Keratinocyte (primary cell): ENCODE data around the gene FHIT. TPM values are rescaled to one million over a fixed set of nuclear protein-coding genes. Genes with fewer than 3 reads are reported as not detected.

ENCODE experiments used
- DNase-seq: peaks from one replicate; pipeline ENCODE4 v3.0.0-alpha.2; 2011; ENCODE audit warnings: low read depth, missing footprints, low spot score
- FAIRE-seq: peaks from 2 replicates; lab custom pipeline; 2011; peaks lifted over from hg19 to GRCh38; lab: Jason Lieb, UNC
- H2AFZ ChIP-seq: 2 replicates; pipeline ENCODE4 v1.6.0; 2012; ENCODE audit warnings: low read length, control low read depth, inconsistent platforms; ENCODE audit not compliant: control insufficient read depth
- H3K27ac ChIP-seq: 2 replicates; pipeline ENCODE4 v1.5.1; 2011; ENCODE audit warnings: low read length; ENCODE audit not compliant: control insufficient read depth, insufficient read depth
- H3K27me3 ChIP-seq: 3 replicates; pipeline ENCODE4 v1.6.0; 2011; ENCODE audit warnings: low read length; ENCODE audit not compliant: control insufficient read depth, insufficient read depth; ENCODE audit errors: extremely low read depth
- H3K36me3 ChIP-seq, 2 experiments: 2 replicates in 1 of 2; 3 replicates in 1 of 2; pipeline ENCODE4 v1.5.1; 2011; ENCODE audit warnings: low read length in 2 of 2, mild to moderate bottlenecking in 1 of 2; ENCODE audit not compliant: control insufficient read depth in 2 of 2, insufficient read depth in 2 of 2; ENCODE audit errors: extremely low read depth in 1 of 2
- H3K4me1 ChIP-seq: 3 replicates; pipeline ENCODE4 v1.5.1; 2011; ENCODE audit warnings: low read length; ENCODE audit not compliant: control insufficient read depth, insufficient read depth; ENCODE audit errors: extremely low read depth
- H3K4me2 ChIP-seq: 3 replicates; pipeline ENCODE4 v1.6.0; 2011; ENCODE audit warnings: low read depth, low read length; ENCODE audit not compliant: control insufficient read depth, insufficient read depth; ENCODE audit errors: extremely low read depth
- H3K4me3 ChIP-seq, 3 experiments: fragments of 200-600 bp in 1 of 3; sonication (generic) in 1 of 3; 2 replicates in 2 of 3; 3 replicates in 1 of 3; pipeline ENCODE4 v1.5.1; 2011 to 2016; ENCODE audit warnings: low read length in 3 of 3, mild to moderate bottlenecking in 3 of 3, control low read depth in 2 of 3, inconsistent platforms in 1 of 3, low read depth in 1 of 3, mixed read lengths in 1 of 3, mixed run types in 1 of 3, moderate library complexity in 1 of 3; ENCODE audit not compliant: control insufficient read depth in 2 of 3, insufficient read depth in 2 of 3; ENCODE audit errors: extremely low read depth in 1 of 3
- H3K79me2 ChIP-seq: 2 replicates; pipeline ENCODE4 v1.6.0; 2012; ENCODE audit warnings: low read length; ENCODE audit not compliant: control insufficient read depth, insufficient read depth
- H3K9ac ChIP-seq: 3 replicates; pipeline ENCODE4 v1.6.0; 2011; ENCODE audit warnings: low read length; ENCODE audit not compliant: control insufficient read depth, insufficient read depth; ENCODE audit errors: extremely low read depth
- H3K9me1 ChIP-seq: 3 replicates; pipeline ENCODE4 v1.6.0; 2011; ENCODE audit warnings: low read length; ENCODE audit not compliant: control insufficient read depth, insufficient read depth; ENCODE audit errors: extremely low read depth
- H3K9me3 ChIP-seq: 2 replicates; pipeline ENCODE4 v1.5.1; 2012; ENCODE audit warnings: low read depth, low read length; ENCODE audit not compliant: control insufficient read depth
- H4K20me1 ChIP-seq: 3 replicates; pipeline ENCODE4 v1.6.0; 2011; ENCODE audit warnings: low read length; ENCODE audit not compliant: control insufficient read depth, insufficient read depth; ENCODE audit errors: extremely low read depth
- CTCF ChIP-seq, 3 experiments: IDR thresholded peaks in 1 of 3; conservative IDR thresholded peaks in 1 of 3; optimal IDR thresholded peaks in 1 of 3; 2 replicates in 2 of 3; 3 replicates in 1 of 3; pipeline versions ENCODE3 to v1.5.1; 2011; ENCODE audit warnings: low read length in 3 of 3, mild to moderate bottlenecking in 3 of 3, moderate library complexity in 2 of 3, control low read depth in 1 of 3, inconsistent platforms in 1 of 3; ENCODE audit not compliant: insufficient read depth in 2 of 3; ENCODE audit errors: extremely low read depth in 1 of 3
- EZH2 ChIP-seq: IDR thresholded peaks from one replicate; pipeline ENCODE4 v1.6.1; 2012; ENCODE audit warnings: inconsistent platforms, mild to moderate bottlenecking, low read length, moderate library complexity
- dilution Hi-C: fragments of 300-500 bp; cut with MboI; formaldehyde crosslinking; loops from one replicate; pipeline ENCODE4 v1.7.0; 2020; ENCODE audit warnings: low sequenced_read_pairs; ENCODE audit not compliant: extremely low pct_ligation_motif_present
- polyA plus RNA-seq, 5 experiments: library from polyadenylated mRNA; depleted of rRNA in 3 of 5; stranded (reverse) in 3 of 5; stranded (forward) in 1 of 5; unstranded in 1 of 5; fragments of >200 nt; gene quantifications; 1 replicate in 1 of 5; 2 replicates in 3 of 5; 3 replicates in 1 of 5; pipeline versions ENCODE4 v1.2.1 to v1.2.3, GENCODE V29; 2011 to 2012; ENCODE audit warnings: missing spikeins in 2 of 5, low read depth in 1 of 5, low replicate concordance in 1 of 5

FHIT gene
- polyA plus RNA-seq, 1 donor (not counting 4 experiments of a cell fraction or from before 2014, with no cell fraction given): 2.2 TPM

- Histone ChIP-seq H2AFZ (no peak overlapping the region), H4K20me1 (no peaks in the 10 kb centered on the region), H3K4me3 (no peak overlapping the region), H3K79me2 (no peaks in the 10 kb centered on the region), H3K9ac (no peak overlapping the region), H3K4me2 (no peak overlapping the region), H3K27ac (no peak overlapping the region), H3K36me3 (no peaks in the 10 kb centered on the region), H3K9me3 (no peaks in the 10 kb centered on the region), H3K4me1 (no peaks in the 10 kb centered on the region), H3K9me1 (no peaks in the 10 kb centered on the region), H3K27me3 (no peaks in the 10 kb centered on the region)
- TF ChIP-seq EZH2 (no peak), CTCF (optimal IDR thresholded peaks at IDR 0.05 in 1 of 3, IDR thresholded peaks at IDR 0.05 in 1 of 3, conservative IDR thresholded peaks at IDR 0.05 in 1 of 3; ENCODE audit: extremely low read depth in 1 of 3, insufficient read depth in 2 of 3, low read length in 3 of 3) (no peak)
- dilution Hi-C loops: no loop called here
- DNase-seq: no peak
- FAIRE-seq: no peak
Measured at GRCh38 chr3:60609446-60609845, 641.8 kb downstream of the FHIT start.

GRCh38 chr3:60603860-60604259 is 647.4 kb downstream of the FHIT start:
- Histone ChIP-seq H3K4me2 (no peak overlapping the region), H2AFZ (no peak overlapping the region), H3K9me3 (no peaks in the 10 kb centered on the region), H3K4me1 (no peaks in the 10 kb centered on the region), H3K9me1 (no peaks in the 10 kb centered on the region), H3K4me3 (no peak overlapping the region), H3K27ac (no peak overlapping the region), H3K36me3 (no peaks in the 10 kb centered on the region), H4K20me1 (no peaks in the 10 kb centered on the region), H3K79me2 (no peaks in the 10 kb centered on the region), H3K27me3 (no peaks in the 10 kb centered on the region), H3K9ac (no peak overlapping the region)
- FAIRE-seq (no peak), DNase-seq (no peak)
- no peak for TF ChIP-seq EZH2
- TF ChIP-seq CTCF (optimal IDR thresholded peaks at IDR 0.05 in 1 of 3, IDR thresholded peaks at IDR 0.05 in 1 of 3, conservative IDR thresholded peaks at IDR 0.05 in 1 of 3; ENCODE audit: extremely low read depth in 1 of 3, insufficient read depth in 2 of 3, low read length in 3 of 3): no peak
- dilution Hi-C loops: no loop called here
